Posterior cingulate gyrus (tissue), 11 donors: ENCODE data around the gene CTAG1A.
"Not testable (repeated sequence)": the region's sequence is repeated elsewhere in the genome, so short reads cannot be mapped to it uniquely, and the experiment has no call there.

Experiments used
- DNase-seq, 10 donors: peaks; one replicate each; pipeline versions ENCODE4 v3.0.0 to v3.0.0-alpha.2; 2020 to 2021; ENCODE audit warnings: mixed read lengths in 3 of 10
- intact Hi-C: fragments of 100-400 bp; cut with DNase I; formaldehyde crosslinking; loops from one replicate; pipeline ENCODE4 v1.15.1; 2023

Gene CTAG1A

DNA sequence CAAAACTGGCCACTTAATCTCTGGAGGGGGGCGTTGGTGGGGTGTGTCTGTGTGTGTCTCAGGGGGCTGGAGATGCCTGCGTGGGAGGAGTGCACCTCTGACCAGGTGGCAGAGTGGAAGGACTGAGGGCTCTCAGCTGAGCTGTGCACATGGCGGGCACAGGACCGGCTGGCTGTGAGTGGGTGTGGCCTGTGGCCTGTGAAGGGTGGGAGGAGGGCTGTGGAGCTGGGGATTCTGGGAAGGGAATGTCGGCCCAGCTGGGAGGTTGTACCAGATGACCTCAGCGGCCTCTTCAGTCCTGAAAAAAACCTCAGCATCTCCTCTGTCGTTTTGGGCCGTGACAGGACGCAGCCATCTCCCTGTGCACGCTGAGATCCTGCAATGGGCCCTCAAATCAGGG, 22.6 kb upstream of the CTAG1A start:
- DNase-seq, intact Hi-C loops: not testable (repeated sequence)

DNA sequence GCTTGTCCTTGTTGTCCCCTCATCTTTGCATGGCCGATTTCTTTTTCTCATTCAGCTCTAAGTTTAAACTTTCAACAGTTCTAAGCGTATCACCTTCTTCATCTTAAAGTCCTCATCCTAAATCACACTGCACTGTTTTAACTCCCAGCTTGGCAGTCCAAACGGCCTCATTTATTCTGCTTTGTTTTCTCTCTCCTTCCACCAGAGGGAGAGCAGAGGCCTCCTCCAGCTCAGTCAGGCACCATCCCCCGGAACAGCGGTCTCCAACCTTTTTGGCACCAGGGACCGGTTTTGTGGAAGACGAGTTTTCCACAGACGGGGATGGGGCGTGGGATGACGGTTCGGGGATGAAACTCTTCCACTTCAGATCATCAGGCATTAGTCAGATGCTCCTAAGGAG, 14.6 kb upstream of the CTAG1A start:
- DNase-seq, intact Hi-C loops: not testable (repeated sequence)

DNA sequence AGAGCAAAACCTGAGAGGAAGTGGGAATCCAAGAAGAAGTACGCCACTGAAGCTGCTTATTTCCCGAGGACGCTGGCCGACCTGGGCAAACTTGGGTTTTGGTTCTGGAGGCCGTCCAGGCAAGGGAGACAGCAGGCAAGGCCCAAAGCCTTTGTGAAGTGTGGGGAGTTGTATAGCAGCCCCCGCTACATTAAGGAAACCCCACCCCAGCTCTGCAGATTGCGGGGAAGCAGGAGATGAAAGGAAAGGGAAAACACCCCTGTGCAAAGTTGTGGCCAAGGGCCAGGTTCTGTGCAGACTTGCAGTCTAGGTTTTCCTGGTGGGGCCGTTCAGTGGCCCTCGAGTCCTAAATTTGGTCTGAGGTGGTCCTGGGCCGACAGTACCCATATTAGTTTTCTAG, 11.9 kb upstream of the CTAG1A start:
- DNase-seq, intact Hi-C loops: not testable (repeated sequence)

DNA sequence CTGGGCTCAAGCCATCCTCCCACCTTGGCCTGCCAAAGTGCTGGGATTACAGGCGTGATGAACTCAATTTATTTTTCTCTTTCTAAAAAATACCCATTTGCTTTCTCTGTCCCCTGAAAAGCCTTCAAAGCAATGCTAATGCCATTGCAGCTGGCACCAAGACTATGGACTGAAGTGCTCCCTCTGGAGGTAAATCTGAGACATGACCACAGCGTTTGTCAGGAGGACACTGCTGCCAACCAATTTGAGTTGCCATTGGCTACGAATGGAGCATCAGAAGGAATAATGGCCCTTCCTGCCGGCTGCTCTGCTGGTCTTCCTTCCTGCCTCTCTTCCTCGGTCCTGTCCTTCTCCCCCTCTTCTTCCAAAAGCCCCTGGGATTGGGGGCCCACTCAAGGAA, 9.9 kb upstream of the CTAG1A start:
- intact Hi-C loops, DNase-seq: not testable (repeated sequence)

DNA sequence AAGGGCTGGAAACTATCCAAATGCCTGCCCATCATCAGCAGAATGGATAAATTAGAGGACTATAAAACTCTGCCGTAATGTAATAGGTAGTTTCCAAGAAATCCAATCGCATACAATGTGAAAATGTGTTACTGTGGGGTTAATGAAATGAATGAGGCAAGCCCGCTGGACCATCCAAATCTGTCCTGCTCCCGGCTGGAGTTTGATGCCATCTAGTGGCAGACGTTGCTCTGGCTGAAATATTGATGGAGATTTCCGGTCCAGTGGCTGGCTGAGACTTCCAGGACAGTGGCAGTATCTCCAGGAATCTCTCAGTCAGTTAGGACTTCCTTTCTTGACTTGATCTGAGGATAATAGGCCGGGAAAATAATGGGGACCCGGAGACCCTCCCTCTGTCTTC, 1.9 kb upstream of the CTAG1A start:
- DNase-seq, intact Hi-C loops: not testable (repeated sequence)

DNA sequence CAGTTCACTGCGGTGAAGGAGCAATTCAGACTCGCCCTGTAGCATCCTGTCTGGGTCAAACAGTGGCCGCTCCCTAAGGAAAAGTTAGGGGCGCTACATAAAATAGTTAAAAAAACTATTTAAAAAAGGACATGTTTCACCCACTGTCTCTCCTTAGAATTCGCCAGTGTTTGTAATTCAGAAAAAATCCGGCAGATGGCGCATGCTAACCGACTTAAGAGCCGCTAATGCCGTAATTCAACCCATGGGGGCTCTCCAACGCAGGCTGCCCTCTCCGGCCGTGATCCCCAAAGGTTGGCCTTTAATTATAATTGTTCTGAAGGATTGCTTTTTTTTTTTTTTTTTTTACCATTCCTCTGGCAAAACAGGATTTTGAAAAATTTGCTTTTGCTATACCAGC, 5.5 kb downstream of the CTAG1A start:
- DNase-seq, intact Hi-C loops: not testable (repeated sequence)

DNA sequence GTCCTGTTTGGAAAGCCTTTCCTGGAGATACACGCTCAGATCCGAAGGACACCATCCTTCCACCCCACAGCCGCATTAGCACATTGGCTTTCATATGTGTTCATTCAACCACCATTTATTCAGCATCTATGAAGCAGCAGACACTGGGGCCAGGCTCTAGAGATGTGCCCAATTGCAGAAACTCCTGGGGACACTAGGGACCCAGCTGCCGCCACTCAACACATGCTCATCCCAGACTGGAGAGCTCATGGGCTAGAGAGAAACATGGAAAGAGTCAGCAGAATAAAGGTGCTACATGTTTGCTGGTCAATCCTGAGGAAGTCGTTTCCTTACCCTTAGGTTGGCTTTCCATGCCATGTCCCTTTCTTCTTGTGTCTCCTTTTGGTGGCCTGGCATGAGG, 7.6 kb downstream of the CTAG1A start:
- intact Hi-C loops = no loop called here
- DNase-seq = no peak

DNA sequence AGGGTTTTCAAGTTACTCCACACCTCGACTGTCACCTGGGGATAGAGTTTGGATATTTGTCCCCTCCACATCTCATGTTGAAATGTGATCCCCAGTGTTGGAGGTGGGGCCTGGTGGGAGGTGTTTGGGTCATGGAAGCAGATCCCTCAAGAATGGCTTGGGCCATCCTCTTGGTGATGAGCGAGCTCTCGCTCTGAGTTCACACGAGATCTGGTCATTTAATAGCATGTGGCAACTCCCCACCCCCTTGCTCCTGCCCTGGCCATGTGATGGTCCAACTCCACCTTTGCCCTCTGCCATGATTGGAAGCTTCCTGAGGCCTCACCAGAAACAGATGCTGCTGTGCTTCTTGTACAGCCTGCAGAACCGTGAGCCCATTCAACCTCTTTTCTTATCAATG, 8.3 kb downstream of the CTAG1A start:
- intact Hi-C loops = no loop called here

DNA sequence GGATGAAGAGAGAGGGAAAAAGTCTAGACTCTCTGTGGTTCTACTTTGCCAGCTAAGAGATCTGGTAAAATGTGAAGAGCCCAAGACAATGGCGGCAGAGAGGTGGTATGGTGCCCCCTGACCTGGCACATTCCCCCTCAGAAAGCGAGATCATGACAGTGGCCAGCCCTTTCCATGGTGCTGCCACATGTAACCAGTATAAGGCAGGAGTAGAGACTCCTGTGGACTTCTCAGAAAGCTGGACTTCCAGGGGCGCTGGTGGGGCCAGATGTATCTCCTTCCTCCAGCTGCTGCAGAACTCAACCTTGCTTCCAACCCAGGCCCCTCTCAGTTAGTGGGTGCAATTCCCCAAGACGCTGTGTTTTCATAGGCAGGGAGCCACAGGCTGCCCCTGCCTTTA, 9.6 kb downstream of the CTAG1A start:
- DNase-seq = peak in 1 of 10 donors; percentile 32
- intact Hi-C loops = no loop called here

More for the DNA sequence above, 8.3 kb downstream of the CTAG1A start:
- DNase-seq = peak in 1 of 10 donors; percentile 62

DNA sequence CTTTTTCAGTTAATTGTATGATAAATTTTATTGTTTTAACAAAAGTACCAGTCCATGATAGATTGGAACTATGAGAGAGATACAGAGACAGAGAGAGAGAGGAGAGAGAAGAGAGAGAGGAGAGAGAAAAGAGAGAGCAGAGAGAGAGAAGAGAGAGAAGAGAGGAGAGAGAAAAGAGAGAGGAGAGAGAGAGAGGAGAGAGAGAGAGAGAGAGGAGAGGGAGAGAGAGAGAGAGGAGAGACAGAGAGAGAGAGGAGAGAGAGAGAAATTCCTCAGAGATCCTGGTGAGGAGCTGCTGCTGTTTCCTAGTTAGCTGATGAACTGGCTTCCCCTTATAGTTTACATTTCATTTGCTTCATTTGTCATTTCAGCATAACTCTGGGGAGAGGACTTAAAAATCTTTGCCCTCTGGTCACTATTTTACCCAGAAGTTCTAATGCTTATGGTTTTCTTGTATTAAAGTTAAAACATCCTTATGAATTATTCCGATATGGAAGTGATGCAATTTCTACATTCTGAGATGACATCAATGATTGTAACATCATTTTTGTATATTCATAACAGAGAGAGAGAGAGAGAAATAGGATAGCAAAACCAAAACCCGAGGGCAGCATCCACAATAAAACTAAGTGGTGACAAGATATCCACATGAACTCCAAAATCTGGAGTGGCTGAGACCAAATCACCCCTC, 10.8 kb downstream of the CTAG1A start:
- no peak for DNase-seq
- intact Hi-C loops = no loop called here

DNA sequence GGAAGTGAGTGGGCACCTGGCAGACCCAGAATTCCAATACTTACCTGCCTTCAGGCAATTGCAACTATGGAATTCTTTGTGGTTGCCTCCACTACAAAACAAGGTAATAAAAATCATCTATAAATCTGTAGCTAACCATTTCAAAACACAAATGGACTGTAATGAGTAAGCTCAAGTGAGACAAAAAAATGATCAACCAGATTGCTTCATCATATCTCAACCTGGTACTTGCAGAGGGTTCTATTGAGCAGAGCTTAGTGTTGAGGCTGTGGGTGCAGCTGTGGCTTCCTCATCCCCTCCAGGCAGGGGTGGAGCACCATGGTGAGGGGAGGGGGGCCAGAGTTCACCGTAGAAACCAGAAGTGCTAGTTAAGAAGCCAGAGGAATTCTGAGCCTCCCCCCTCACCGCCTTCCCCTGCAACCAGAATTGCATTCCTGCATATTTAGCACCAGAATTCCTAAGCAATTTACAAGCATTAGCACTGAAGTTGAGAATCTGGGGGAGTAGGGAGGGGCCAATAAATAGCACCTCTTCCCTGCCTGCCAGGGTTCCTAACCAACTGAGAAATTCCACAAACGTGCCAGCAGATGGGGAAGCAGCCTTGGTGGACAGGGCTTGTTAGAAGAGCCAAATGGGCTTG, 11.5 kb downstream of the CTAG1A start:
- DNase-seq = peak in 1 of 10 donors; percentile 49
- intact Hi-C loops = no loop called here

DNA sequence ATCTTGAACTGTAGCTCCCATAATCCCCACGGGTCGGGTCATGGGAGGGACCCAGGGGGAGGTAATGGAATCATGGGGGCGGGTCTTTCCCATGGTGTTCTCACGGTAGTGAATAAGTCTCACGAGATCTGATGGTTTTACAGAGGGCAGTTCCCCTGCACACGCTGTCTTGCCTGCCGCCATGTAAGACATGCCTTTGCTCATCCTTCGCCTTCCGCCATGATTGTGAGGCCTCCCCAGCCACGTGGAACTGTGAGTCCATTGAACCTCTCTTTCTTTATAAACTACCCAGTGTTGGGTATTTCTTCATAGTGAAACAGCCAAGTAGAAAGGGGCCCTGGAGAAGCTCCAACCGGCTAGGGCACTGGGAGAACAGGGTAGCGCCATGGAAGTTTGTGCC, 12.3 kb downstream of the CTAG1A start:
- intact Hi-C loops = no loop called here
- DNase-seq = no peak

DNA sequence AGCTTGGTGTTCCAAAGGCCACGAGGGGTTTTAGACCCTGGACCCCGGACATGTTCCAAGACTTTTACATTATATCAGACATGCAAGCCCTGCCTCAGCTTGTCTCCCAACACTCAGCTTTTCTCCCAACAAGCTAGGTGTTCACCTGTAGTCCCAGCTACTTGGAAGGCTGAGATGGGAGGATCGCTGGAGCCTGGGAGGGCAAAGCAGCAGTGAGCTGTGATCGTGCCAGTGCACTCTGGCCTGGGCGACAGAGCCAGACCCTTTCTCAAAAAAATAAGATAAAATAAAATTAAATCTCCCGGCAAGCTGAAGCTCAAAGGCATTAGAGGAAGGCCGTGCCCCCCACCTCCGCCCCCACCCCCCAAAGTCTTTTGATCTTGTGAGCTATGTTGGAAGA, 13.7 kb downstream of the CTAG1A start:
- DNase-seq = peak in 1 of 10 donors; percentile 42

DNA sequence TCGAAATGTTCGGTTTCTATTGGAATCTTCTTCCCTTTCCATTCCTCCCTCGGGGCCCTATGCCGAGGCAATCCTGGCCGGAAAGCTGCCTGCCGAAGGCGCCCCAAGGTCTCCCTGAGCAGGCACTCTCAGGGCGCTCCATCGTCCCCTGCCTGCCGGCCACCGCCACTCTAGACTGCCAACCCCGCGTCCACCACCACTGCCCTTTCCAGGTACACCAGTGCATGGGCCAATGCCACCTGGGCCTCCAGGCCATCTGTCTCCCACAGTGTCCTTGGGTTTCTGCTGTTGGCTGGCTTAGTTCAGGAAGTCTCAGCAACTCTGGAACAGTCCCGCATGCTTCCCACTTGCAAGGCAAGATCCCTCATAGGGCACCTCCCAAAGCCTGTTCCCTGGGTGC, 14.6 kb downstream of the CTAG1A start:
- DNase-seq = peak in 2 of 10 donors; percentile 60 to 85
- intact Hi-C loops = no loop called here

More for the DNA sequence above, 13.7 kb downstream of the CTAG1A start:
- intact Hi-C loops = no loop called here

DNA sequence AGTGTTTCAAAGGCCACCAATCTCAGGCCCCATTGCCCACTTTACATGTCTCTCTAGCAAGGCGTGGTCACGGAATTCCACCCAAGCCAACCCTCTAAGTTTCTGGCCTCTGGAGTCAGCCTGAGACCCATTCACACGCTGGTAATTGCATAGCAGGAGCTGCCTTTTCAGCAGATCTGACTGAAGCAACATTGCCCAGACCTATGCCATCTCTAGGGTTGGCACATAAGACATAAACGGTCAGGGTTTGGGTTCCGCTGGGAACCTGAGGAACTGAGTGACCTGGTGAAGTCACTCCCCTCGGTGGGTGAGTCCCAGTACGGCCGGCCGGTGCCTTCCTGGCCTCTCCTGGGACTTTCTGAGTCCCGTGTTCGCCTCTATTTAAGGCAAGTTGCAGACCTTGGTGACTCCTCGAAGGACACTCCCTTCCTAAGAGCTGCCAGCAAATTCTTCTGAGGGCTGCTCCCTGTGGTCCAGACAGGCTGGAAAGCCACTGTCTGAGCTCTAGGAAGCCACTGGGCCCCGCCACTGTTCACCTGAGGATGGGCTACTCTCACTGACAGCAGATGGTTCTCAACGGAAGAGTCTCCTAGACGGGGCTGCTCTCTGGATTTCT, 15.9 kb downstream of the CTAG1A start:
- intact Hi-C loops = no loop called here
- peak in 1 of 10 donors; percentile 35 for DNase-seq

DNA sequence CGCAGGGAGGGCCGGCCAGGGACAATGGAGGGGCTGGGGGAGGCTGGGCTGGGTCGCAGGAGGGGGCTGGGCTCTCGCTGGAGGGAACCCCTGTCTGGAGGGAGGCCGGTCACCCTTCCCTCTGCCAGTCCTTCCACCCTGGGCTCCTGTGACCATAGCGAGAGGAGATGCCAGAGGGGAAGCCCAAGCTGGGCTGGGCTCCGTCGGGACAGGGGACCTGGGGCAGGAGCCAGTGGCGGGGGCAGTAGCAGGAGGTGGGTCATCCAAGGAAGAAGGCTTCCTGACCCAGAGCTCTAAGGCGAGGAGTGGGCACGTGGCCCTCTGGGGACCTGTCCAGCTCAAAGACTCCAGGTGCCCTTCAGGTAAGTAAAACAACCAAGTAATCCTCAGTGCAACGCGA, 17.3 kb downstream of the CTAG1A start:
- DNase-seq = no peak
- intact Hi-C loops = no loop called here

DNA sequence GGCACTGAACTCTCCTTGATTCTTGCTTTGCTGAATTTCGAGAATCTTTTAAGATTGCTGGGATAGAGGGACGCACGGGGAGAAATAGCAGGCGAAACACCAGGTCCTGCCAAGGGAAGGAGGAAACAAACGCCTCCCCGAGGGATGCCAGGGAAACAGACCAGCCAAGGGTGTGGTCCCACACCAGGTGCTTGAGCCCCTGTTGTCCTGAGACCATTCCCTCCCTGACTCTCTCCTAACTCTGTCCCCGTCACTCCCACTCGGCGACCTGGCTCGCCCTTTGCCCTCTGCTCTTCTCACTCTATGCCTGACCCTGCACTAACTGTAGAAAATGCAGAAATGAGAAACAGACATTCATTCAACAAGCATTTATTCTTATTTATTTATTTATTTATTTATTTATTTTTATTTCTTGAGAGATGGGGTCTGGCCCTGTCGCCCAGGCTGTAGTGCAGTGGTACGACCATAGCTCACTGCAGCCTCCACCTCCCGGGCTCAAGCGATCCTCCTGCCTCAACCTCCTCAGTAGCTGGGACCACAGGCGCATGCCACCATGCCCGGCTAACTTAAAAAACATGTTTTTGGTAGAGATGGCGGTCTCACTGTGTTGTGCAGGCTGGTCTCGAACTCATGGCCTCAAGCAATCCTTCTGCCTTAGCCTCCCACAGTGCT, 18.0 kb downstream of the CTAG1A start:
- intact Hi-C loops = no loop called here
- peak in 1 of 10 donors; percentile 57 for DNase-seq

DNA sequence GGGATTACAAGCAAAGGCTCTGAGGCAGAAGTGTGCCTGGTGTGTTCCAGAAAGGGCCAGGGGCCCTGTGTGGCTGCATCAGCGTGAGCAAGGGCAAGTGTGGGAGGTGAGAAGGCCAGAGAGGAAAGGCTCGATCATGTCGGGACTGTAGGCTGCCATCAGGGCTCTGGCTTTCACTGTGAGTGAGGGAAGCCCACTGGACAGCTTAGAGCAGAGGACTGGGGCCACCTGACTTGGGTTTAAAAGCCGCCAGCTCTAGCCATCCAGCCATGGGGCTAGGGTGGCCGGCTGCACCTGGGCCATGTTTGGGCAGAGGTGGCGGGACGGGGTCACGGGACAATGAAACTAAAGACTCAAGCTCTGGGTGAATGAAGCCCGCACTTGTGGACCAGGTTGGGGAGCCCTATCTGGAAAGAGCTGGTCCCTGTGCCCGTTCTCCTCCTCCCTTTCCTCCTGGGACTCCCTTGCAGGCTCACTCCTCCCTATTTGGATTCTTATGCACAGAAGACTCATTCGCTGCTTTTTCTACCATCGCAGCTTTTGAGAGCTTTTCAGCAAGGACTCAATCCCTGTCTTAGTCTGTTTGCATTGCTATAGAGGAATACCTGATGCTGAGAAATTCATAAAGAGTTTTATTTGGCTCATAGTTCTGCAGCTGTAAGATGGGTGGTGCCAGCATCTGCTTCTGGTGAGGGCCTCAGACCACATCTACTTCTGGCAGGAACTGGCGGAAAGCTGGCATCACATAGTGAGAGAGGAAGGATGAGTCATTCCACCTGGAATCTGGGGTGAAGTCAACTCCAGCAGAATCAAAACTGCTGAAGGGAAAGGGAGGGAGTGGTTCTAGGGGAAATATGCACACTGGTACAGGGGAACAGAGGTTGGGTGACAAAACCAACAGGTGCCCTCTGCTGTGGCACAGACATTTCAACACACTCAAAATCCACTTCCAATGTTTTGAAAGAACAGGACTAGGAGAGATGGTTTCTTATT, 18.8 kb downstream of the CTAG1A start:
- intact Hi-C loops = no loop called here
- peak in 1 of 10 donors; percentile 57 for DNase-seq

DNA sequence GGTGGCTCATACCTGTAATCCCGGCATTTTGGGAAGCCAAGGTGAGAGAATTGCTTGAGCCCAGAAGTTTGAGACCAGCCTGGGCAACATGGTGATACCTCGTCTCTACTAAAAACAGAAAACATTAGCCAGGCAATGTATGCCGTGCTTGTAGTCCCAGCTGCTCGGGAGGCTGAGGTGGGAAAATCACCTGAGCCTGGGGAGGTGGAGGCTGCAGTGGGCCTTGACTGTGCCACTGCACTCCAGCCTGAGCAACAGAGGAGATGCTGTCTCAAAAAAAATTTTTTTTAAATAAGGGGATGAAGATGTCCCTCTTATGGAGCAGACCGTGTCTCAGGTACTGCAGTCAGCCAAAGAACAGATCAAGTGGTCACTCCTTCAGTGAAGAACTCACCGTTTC, 20.6 kb downstream of the CTAG1A start:
- intact Hi-C loops = no loop called here
- DNase-seq = peak in 1 of 10 donors; percentile 60

DNA sequence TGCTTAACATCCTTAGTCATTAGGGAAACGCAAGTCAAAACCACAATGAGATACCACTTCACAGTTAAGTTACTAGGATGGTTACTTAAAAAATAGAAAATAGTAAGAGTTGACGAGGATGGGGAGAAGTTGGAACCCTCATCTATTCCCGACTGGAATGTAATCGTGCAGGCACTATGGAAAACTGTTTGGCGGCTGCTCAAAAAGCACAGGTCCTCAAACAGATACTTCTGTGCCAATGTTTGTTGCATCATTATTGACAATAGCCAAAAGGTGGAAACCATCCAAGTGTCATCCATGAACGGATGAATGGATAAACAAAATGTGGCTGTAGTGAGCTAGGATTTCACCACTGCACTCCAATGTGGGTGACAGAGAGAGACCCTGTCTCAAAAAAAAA, 22.4 kb downstream of the CTAG1A start:
- no peak for DNase-seq
- intact Hi-C loops = no loop called here
